GM20000 (cell line): ENCODE data around the gene RAMP3.
"Not testable (repeated sequence)": the region's sequence is repeated elsewhere in the genome, so short reads cannot be mapped to it uniquely, and the experiment has no call there.

Experiments used
- DNase-seq: peaks from one replicate; pipeline ENCODE4 v3.0.0; 2012; ENCODE audit warnings: low spot score
- TF ChIP-seq, protein P1 (sequence below): IDR thresholded peaks from 2 replicates; pipeline ENCODE4 v1.5.1; 2012; ENCODE audit warnings: mild to moderate bottlenecking, control low read depth; ENCODE audit errors: extremely low read depth, missing control alignments

The RAMP3 gene

DNA sequence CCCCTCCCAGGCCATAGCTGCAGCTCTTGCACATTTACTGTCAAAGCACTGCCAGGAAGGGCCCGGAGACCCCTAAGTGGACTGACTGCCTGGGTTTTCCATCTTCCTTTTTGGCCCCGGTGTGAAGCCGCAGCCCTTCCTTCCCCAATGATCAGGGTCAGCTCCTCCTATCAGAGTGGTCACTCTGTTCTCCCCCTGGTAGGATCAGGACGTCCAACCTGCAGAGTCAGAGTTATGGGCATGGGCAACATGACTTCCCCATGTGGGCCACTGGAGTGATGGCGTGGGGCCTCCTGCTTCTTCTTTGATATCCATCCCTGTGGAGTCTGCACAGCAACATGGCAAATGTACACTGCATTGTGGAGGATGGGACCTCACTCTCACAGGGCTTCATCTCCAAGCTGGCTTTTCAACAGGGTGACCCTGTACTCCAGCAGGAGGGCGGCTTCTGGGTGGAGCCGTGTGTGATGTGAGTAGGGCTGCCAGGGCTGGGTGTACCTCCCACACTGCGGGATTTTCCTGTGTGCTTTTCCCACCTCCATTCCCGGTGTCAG is 6.4 kb upstream of the RAMP3 start:
- TF ChIP-seq, protein P1, sequence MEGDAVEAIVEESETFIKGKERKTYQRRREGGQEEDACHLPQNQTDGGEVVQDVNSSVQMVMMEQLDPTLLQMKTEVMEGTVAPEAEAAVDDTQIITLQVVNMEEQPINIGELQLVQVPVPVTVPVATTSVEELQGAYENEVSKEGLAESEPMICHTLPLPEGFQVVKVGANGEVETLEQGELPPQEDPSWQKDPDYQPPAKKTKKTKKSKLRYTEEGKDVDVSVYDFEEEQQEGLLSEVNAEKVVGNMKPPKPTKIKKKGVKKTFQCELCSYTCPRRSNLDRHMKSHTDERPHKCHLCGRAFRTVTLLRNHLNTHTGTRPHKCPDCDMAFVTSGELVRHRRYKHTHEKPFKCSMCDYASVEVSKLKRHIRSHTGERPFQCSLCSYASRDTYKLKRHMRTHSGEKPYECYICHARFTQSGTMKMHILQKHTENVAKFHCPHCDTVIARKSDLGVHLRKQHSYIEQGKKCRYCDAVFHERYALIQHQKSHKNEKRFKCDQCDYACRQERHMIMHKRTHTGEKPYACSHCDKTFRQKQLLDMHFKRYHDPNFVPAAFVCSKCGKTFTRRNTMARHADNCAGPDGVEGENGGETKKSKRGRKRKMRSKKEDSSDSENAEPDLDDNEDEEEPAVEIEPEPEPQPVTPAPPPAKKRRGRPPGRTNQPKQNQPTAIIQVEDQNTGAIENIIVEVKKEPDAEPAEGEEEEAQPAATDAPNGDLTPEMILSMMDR = no peak
- DNase-seq = no peak

DNA sequence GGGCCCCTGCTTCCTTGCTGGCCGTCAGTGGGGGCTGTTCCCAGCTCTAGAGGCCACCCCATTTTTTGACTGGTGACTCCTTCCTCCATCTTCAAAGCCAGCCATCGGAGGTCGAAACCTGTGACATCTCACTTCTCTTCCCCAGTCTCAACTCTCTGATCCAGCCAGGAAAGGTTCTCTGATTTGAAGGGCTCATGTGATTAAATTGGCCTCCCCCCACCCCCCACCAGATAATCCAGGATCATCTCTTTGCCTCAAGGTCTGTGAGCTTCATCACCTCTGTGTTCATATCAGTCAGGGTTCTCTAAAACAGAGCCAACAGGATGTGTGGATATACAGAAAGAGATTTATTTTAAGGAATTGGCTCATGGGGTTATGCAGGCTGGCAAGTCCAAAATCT is 5.6 kb upstream of the RAMP3 start:
- no peak for DNase-seq
- TF ChIP-seq, protein P1 = no peak

- DNase-seq = no peak
- TF ChIP-seq, protein P1 = no peak
These were observed 4.4 kb upstream of the RAMP3 start for GRCh38 chr7:45153233-45153632.

DNA sequence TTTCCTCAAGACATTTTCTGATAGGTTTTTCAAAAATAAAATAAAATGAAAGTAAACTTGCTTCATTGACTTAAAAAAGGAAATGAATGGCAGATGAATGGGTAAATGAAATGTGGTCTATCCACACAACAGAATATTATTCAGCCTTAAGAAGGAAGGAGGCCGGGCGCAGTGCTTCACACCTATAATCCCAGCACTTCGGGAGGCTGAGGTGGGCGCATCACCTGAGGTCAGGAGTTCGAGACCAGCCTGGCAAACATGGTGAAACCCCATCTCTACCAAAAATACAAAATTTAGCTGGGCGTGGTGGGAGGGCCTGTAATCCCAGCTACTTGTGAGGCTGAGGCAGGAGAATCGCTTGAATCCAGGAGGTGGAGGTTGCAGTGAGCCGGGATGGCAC is 3.7 kb upstream of the RAMP3 start:
- DNase-seq = not testable (repeated sequence)

DNA sequence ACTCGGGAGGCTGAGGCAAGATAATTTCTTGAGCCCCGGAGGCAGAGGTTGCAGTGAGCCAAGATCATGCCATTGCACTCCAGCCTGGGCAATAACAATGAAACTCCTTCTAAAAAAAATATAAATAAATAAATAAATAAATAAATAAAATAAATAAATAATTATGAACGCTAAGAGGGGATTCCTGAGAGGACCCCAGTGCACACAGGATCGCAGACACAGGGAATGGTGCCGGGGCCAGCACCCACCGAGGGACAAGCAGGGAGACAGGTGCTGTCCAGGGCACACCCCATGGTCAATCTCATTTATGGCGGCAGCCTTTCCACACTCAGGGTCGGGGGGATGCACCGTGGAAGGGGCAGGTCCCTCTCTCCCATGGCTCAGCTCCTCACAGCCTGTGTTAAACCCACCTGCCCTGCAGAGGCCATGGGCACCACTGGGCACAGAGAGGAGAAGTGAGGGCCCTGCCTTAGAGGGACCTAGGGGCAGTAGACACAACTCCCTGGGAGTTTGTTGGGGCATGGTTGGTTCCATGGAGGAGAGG is 2.2 kb upstream of the RAMP3 start:
- TF ChIP-seq, protein P1 = no peak
- no peak for DNase-seq

GRCh38 chr7:45155941-45156340 is 1.6 kb upstream of the RAMP3 start:
- no peak for DNase-seq
- TF ChIP-seq, protein P1 = no peak

GRCh38 chr7:45156516-45157272 is 897 bp upstream of the RAMP3 start:
- no peak for DNase-seq
- TF ChIP-seq, protein P1 = no peak

GRCh38 chr7:45157286-45157652 is 322 bp upstream of the RAMP3 start:
- TF ChIP-seq, protein P1 = no peak
- DNase-seq = no peak
